Neural cell (in vitro differentiated cells): ENCODE results near the gene SLC2A13. TPM values are rescaled to one million over a fixed set of nuclear protein-coding genes. Genes with fewer than 3 reads are reported as not detected.

Experiments
- H2AFZ ChIP-seq: fragments of 200-600, 300-800 bp; sonication (generic), shearing (Covaris generic); 2 replicates; pipeline ENCODE4 v1.6.0; 2014; ENCODE audit warnings: low read depth, mild to moderate bottlenecking, antibody characterized with exemption, low read length, moderate library complexity
- H3F3A ChIP-seq: fragments of 200-600 bp; shearing (Covaris generic); 2 replicates; pipeline ENCODE4 v1.6.1; 2016; ENCODE audit warnings: mild to moderate bottlenecking, moderate library complexity, mixed read lengths, antibody characterized with exemption, low read length; ENCODE audit not compliant: insufficient read depth, poor library complexity, severe bottlenecking
- H3K27ac ChIP-seq: fragments of 200-600, 300-800 bp; sonication (generic), shearing (Covaris generic); 2 replicates; pipeline ENCODE4 v1.5.1; 2014; ENCODE audit warnings: mild to moderate bottlenecking, low read length, moderate library complexity
- H3K27me3 ChIP-seq: fragments of 300-800, 200-600 bp; sonication (generic), shearing (Covaris generic); 2 replicates; pipeline ENCODE4 v1.6.0; 2014; ENCODE audit warnings: mild to moderate bottlenecking, low read depth, low read length, moderate library complexity; ENCODE audit not compliant: insufficient read depth
- H3K36me3 ChIP-seq: fragments of 300-800, 200-600 bp; sonication (generic), shearing (Covaris generic); 2 replicates; pipeline ENCODE4 v1.5.1; 2014; ENCODE audit warnings: mild to moderate bottlenecking, antibody characterized with exemption, low read length, moderate library complexity; ENCODE audit not compliant: insufficient read depth
- H3K4me2 ChIP-seq: fragments of 300-800, 200-600 bp; sonication (generic), shearing (Covaris generic); 2 replicates; pipeline ENCODE4 v1.6.0; 2014; ENCODE audit warnings: mild to moderate bottlenecking, low read length
- H3K4me3 ChIP-seq: fragments of 300-800, 200-600 bp; sonication (generic), shearing (Covaris generic); 2 replicates; pipeline ENCODE4 v1.5.1; 2014; ENCODE audit warnings: mild to moderate bottlenecking, low read length, moderate library complexity
- H3K79me2 ChIP-seq: fragments of 200-600 bp; shearing (Covaris generic); replicated peaks from 2 replicates; pipeline ENCODE4 v1.6.0; 2014; ENCODE audit warnings: mild to moderate bottlenecking, low read length, moderate library complexity; ENCODE audit not compliant: insufficient read depth
- H3K9ac ChIP-seq: fragments of 300-800, 200-600 bp; sonication (generic), shearing (Covaris generic); 2 replicates; pipeline ENCODE4 v1.6.1; 2016; ENCODE audit warnings: mild to moderate bottlenecking, low read length, mixed read lengths
- H3K9me2 ChIP-seq: fragments of 200-600 bp; shearing (Covaris generic); 2 replicates; pipeline ENCODE4 v1.6.1; 2016; ENCODE audit warnings: mild to moderate bottlenecking, low read length, mixed read lengths; ENCODE audit not compliant: insufficient read depth
- H3K9me3 ChIP-seq: fragments of 200-600, 300-800 bp; sonication (generic), shearing (Covaris generic); 2 replicates; pipeline ENCODE4 v1.6.1; 2016; ENCODE audit warnings: mild to moderate bottlenecking, mixed run types, low read length, moderate library complexity, mixed read lengths
- H4K20me1 ChIP-seq: fragments of 200-600 bp; shearing (Covaris generic); 2 replicates; pipeline ENCODE4 v1.6.1; 2016; ENCODE audit warnings: mild to moderate bottlenecking, mixed run types; ENCODE audit not compliant: insufficient read depth
- CTCF ChIP-seq: fragments of 450-650 bp; IDR thresholded peaks from 2 replicates; pipeline ENCODE4 v1.5.1; 2014; ENCODE audit warnings: antibody characterized with exemption, mild to moderate bottlenecking, moderate library complexity; ENCODE audit not compliant: poor library complexity, severe bottlenecking
- EP300 ChIP-seq: fragments of 450-650 bp; conservative IDR thresholded peaks from 2 replicates; pipeline ENCODE4 v1.6.1; 2014; ENCODE audit warnings: antibody characterized with exemption, mild to moderate bottlenecking, moderate library complexity; ENCODE audit not compliant: poor library complexity, severe bottlenecking
- EZH2 ChIP-seq: fragments of 200-600, 300-800 bp; shearing (Covaris generic), sonication (generic); IDR thresholded peaks from 2 replicates; pipeline ENCODE4 v1.6.1; 2014; ENCODE audit warnings: antibody characterized with exemption, low read length, borderline replicate concordance, mild to moderate bottlenecking; ENCODE audit not compliant: insufficient read depth, poor library complexity, severe bottlenecking
- MXI1 ChIP-seq: fragments of 450-650 bp; conservative IDR thresholded peaks from 2 replicates; pipeline ENCODE4 v1.6.1; 2014; ENCODE audit warnings: antibody characterized with exemption, mild to moderate bottlenecking; ENCODE audit not compliant: poor library complexity, severe bottlenecking
- POLR2AphosphoS5 ChIP-seq: IDR thresholded peaks from 2 replicates; pipeline ENCODE4 v1.6.1; 2012
- RAD21 ChIP-seq: fragments of 450-650 bp; conservative IDR thresholded peaks from 2 replicates; pipeline ENCODE4 v1.6.1; 2014; ENCODE audit warnings: antibody characterized with exemption, mild to moderate bottlenecking, moderate library complexity
- REST ChIP-seq: IDR thresholded peaks from 2 replicates; pipeline ENCODE4 v1.6.1; 2012; ENCODE audit warnings: borderline replicate concordance
- SMC3 ChIP-seq: fragments of 450-650 bp; conservative IDR thresholded peaks from 2 replicates; pipeline ENCODE4 v1.6.1; 2014; ENCODE audit warnings: antibody characterized with exemption, mild to moderate bottlenecking, moderate library complexity; ENCODE audit not compliant: poor library complexity
- TAF1 ChIP-seq: IDR thresholded peaks from 2 replicates; pipeline ENCODE4 v1.6.1; 2012; ENCODE audit warnings: low read depth
- polyA plus RNA-seq: library from polyadenylated mRNA; depleted of rRNA; stranded (reverse); fragments of >200 nt; gene quantifications from 2 replicates; pipeline ENCODE4 v1.2.3, GENCODE V29; 2014

The SLC2A13 gene
- polyA plus RNA-seq, 1 donor from 2014 or later = 10.7 TPM

- Histone ChIP-seq H3K79me2 (no peaks in the 10 kb centered on the region), H3K27ac (no peak overlapping the region), H3K36me3 (no peaks in the 10 kb centered on the region), H3F3A (no peaks in the 10 kb centered on the region), H2AFZ (no peak overlapping the region), H3K27me3 (no peaks in the 10 kb centered on the region), H4K20me1 (no peaks in the 10 kb centered on the region), H3K9me2 (no peaks in the 10 kb centered on the region), H3K4me3 (no peak overlapping the region), H3K4me2 (no peak overlapping the region), H3K9ac (no peak overlapping the region), H3K9me3 (no peaks in the 10 kb centered on the region)
- TF ChIP-seq REST (no peak), TAF1 (no peak), EZH2 (no peak), CTCF (no peak), RAD21 (no peak), MXI1 (no peak), EP300 (no peak), POLR2AphosphoS5 (no peak), SMC3 (no peak)
Measured at GRCh38 chr12:40001406-40001805, 104.5 kb downstream of the SLC2A13 start.

GRCh38 chr12:40000884-40001283, 105.0 kb downstream of the SLC2A13 start:
- TF ChIP-seq MXI1 (no peak), RAD21 (no peak), REST (no peak), EP300 (no peak), EZH2 (no peak), SMC3 (no peak), CTCF (no peak)
- Histone ChIP-seq H3K27me3 (no peaks in the 10 kb centered on the region), H3K9me3 (no peaks in the 10 kb centered on the region), H3K27ac (no peak overlapping the region), H4K20me1 (no peaks in the 10 kb centered on the region), H3K79me2 (no peaks in the 10 kb centered on the region), H3K9me2 (no peaks in the 10 kb centered on the region), H3K4me2 (no peak overlapping the region), H3K36me3 (no peaks in the 10 kb centered on the region), H2AFZ (no peak overlapping the region), H3F3A (no peaks in the 10 kb centered on the region), H3K9ac (no peak overlapping the region), H3K4me3 (no peak overlapping the region)
